ENCODE results near the gene LNP1. TPM values are rescaled to one million over a fixed set of nuclear protein-coding genes. Genes with fewer than 3 reads are reported as not detected.

LNP1 gene
- total and polyA plus RNA-seq, 2 donors (not counting 3 experiments of a cell fraction or from before 2014, with no cell fraction given): 0.80 TPM

GRCh38 chr3:100407164-100407563 is 5.8 kb downstream of the LNP1 start:
- ChIA-PET POLR2A (no interaction called here), CTCF (no interaction called here)
- intact Hi-C loops (cut with micrococcal nuclease): no loop called here
- no peaks in the 10 kb centered on the region for H3K27me3 ChIP-seq (ENCODE audit: control insufficient read depth in 2 of 2, insufficient read depth in 2 of 2, low read length in 2 of 2)
- FAIRE-seq: no peak
- no peak overlapping the region for H2AFZ ChIP-seq (ENCODE audit: low read depth, low read length)
- H3K4me2 ChIP-seq (ENCODE audit: insufficient read depth, low read length): no peak overlapping the region
- H3K36me3 ChIP-seq (ENCODE audit: control insufficient read depth in 2 of 2, extremely low read depth in 1 of 2, insufficient read depth in 2 of 2, low read length in 2 of 2): no peaks in the 10 kb centered on the region
- H3K4me1 ChIP-seq (ENCODE audit: control insufficient read depth, extremely low read depth, insufficient read depth, low read length): peaks cover 8% of the 10 kb centered on the region
- H4K20me1 ChIP-seq (replicated peaks; ENCODE audit: control insufficient read depth, extremely low read depth, insufficient read depth, low read length): no peaks in the 10 kb centered on the region
- no peaks in the 10 kb centered on the region for H3K9me3 ChIP-seq (replicated peaks; ENCODE audit: control insufficient read depth, insufficient read depth, low read length)
- no peak for TF ChIP-seq JUN (IDR thresholded peaks at IDR 0.05; ENCODE audit: borderline replicate concordance, insufficient read depth, insufficient read length, low read depth)
- TF ChIP-seq FOS (IDR thresholded peaks at IDR 0.05; ENCODE audit: borderline replicate concordance, insufficient read depth, low read length): no peak
- TF ChIP-seq POLR2AphosphoS5 (IDR thresholded peaks at IDR 0.05; ENCODE audit: insufficient read depth, low read depth, low read length): no peak
- TF ChIP-seq MAX (IDR thresholded peaks at IDR 0.05; ENCODE audit: insufficient read depth, insufficient read length): no peak
- no peak for TF ChIP-seq EZH2 (IDR thresholded peaks at IDR 0.05; ENCODE audit: borderline replicate concordance, low read depth, low read length, severe bottlenecking)
- no peak for TF ChIP-seq POLR2A (IDR thresholded peaks at IDR 0.05; ENCODE audit: low read depth, low read length)
- TF ChIP-seq CTCF (IDR thresholded peaks at IDR 0.05; ENCODE audit: extremely low read depth in 1 of 2, insufficient read depth in 1 of 2, low read depth in 1 of 2, low read length in 2 of 2): no peak
- no peak for TF ChIP-seq MYC (IDR thresholded peaks at IDR 0.05; ENCODE audit: low read depth, low read length)
- no peak for TF ChIP-seq GATA2 (IDR thresholded peaks at IDR 0.05; ENCODE audit: insufficient read depth, insufficient read length, low read depth, low read length)
- H3K4me3 ChIP-seq (replicated peaks in 1 of 3; ENCODE audit: insufficient read depth in 1 of 3, low read depth in 1 of 3, low read length in 3 of 3): no peak overlapping the region
- BruUV-seq (replicated peaks): no TSS peak
- H3K9ac ChIP-seq (replicated peaks; ENCODE audit: extremely low read depth, insufficient read depth, low read length): no peak overlapping the region
- no peaks in the 10 kb centered on the region for H3K9me1 ChIP-seq (replicated peaks; ENCODE audit: control insufficient read depth, extremely low read depth, insufficient read depth, low read length)
- dilution Hi-C loops (cut with MboI; ENCODE audit: extremely low pct_ligation_motif_present, low sequenced_read_pairs): no loop called here
- no peak for DNase-seq (ENCODE audit: low read depth, low spot score)
- H3K79me2 ChIP-seq (ENCODE audit: control insufficient read depth, insufficient read depth, low read length): no peaks in the 10 kb centered on the region
- no peak overlapping the region for H3K27ac ChIP-seq (ENCODE audit: insufficient read depth, low read depth, low read length)

Data from endothelial cell of umbilical vein (primary cell).